ENCODE measurements around the gene TMEM150A. TPM values are rescaled to one million over a fixed set of nuclear protein-coding genes. Genes with fewer than 3 reads are reported as not detected.

TMEM150A gene
- total RNA-seq, 1 donor from 2014 or later: 15.0 TPM

DNA sequence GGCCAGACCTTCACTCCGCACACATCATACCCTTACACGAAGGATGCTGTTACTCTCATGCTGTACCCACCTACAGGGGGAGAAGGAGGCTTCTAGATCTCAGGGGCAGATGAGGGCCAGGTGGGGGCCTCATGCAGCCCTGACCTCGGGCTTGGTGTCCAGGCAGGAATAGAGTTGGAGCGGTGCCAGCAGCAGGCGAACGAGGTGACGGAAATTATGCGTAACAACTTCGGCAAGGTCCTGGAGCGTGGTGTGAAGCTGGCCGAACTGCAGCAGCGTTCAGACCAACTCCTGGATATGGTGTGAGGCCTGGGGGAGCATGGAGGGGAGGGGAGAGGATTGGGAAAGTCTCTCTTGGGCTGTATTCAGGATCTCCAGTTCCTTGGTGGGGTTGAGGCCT is 10.9 kb downstream of the TMEM150A start:
- H3K36me3 Mint-ChIP-seq (ENCODE audit: low read depth): peaks cover 14% of the 10 kb centered on the region
- H3K27ac Mint-ChIP-seq: no peak overlapping the region
- POLR2A ChIA-PET: interaction anchor here (0.6 to 6.8 kb wide), 3 partner anchors 12 to 29 kb away, joined by 4 to 45 read pairs (median 5); partner anchors contain the start of gene VAMP8
- H3K27me3 Mint-ChIP-seq: no peaks in the 10 kb centered on the region
- TF ChIP-seq, protein P1, sequence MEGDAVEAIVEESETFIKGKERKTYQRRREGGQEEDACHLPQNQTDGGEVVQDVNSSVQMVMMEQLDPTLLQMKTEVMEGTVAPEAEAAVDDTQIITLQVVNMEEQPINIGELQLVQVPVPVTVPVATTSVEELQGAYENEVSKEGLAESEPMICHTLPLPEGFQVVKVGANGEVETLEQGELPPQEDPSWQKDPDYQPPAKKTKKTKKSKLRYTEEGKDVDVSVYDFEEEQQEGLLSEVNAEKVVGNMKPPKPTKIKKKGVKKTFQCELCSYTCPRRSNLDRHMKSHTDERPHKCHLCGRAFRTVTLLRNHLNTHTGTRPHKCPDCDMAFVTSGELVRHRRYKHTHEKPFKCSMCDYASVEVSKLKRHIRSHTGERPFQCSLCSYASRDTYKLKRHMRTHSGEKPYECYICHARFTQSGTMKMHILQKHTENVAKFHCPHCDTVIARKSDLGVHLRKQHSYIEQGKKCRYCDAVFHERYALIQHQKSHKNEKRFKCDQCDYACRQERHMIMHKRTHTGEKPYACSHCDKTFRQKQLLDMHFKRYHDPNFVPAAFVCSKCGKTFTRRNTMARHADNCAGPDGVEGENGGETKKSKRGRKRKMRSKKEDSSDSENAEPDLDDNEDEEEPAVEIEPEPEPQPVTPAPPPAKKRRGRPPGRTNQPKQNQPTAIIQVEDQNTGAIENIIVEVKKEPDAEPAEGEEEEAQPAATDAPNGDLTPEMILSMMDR (IDR thresholded peaks at IDR 0.05): no peak
- ATAC-seq (ENCODE audit: low read depth) (no peak), DNase-seq (no peak)
- CTCF ChIA-PET: no interaction called here
- H3K4me1 Mint-ChIP-seq: peaks cover 39% of the 10 kb centered on the region
- intact Hi-C loops (cut with micrococcal nuclease): no loop called here
- H3K4me3 Mint-ChIP-seq: no peak overlapping the region
- no peaks in the 10 kb centered on the region for H3K9me3 Mint-ChIP-seq

- TF ChIP-seq, protein P1 (IDR thresholded peaks at IDR 0.05): no peak
- Mint-ChIP-seq H3K4me1 (peaks cover 35% of the 10 kb centered on the region), H3K27me3 (no peaks in the 10 kb centered on the region), H3K27ac (no peak overlapping the region), H3K4me3 (no peak overlapping the region), H3K36me3 (ENCODE audit: low read depth) (peaks cover 13% of the 10 kb centered on the region), H3K9me3 (no peaks in the 10 kb centered on the region)
- ATAC-seq (ENCODE audit: low read depth) (no peak), DNase-seq (no peak)
- intact Hi-C loops (cut with micrococcal nuclease): no loop called here
- ChIA-PET POLR2A (interaction anchor here (0.6 to 6.8 kb wide), 3 partner anchors 12 to 29 kb away, joined by 3 to 45 read pairs (median 4); partner anchors contain the start of gene VAMP8), CTCF (no interaction called here)
Measured at GRCh38 chr2:85590950-85591349, 11.5 kb downstream of the TMEM150A start.

DNA sequence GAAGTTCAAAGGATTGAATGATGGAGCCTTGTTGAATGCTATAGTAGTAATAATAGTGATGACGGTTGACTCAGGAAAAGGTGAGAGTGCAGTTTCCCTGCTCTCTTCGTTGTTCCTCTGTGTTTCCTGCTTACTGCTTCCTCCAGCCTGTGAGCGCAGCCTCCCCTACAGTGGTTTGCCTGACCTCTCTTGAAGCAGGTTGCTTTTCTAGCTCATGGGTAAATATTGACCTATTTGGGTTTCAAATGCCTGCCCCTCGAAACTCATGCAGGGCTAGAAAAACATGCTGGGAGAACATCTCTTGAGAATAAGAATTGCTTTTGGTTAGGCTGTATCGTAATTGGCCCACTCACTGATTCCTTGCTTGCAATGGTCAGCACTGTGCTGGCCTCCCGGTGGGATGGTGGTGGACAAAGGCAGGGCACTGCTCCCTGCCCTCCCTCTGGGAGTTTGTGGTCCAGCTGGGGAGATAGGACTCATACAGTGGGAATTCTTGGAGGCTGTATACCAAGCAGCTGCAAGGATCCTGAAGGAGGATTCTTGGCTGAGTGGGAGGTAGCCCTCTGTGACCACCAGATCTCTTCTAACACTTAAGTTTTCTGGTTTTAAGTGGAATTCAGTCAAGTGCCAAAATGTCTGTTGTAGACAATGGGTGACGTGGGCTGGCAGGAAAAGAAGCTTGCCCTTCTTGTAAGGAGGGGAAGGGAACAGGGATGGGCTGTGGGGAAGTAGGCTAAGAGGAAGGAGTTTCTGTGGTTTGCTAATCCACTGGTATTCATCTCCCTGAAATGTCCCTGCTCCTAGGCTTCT is 12.3 kb downstream of the TMEM150A start:
- H3K27me3 Mint-ChIP-seq: no peaks in the 10 kb centered on the region
- intact Hi-C loops (cut with micrococcal nuclease): no loop called here
- DNase-seq: no peak
- peaks cover 35% of the 10 kb centered on the region for H3K4me1 Mint-ChIP-seq
- no peak overlapping the region for H3K4me3 Mint-ChIP-seq
- CTCF ChIA-PET: no interaction called here
- H3K9me3 Mint-ChIP-seq: no peaks in the 10 kb centered on the region
- no peak overlapping the region for H3K27ac Mint-ChIP-seq
- POLR2A ChIA-PET: interaction anchor here (1.2 to 6.8 kb wide), 2 partner anchors 11 to 15 kb away, joined by 3 to 45 read pairs; partner anchors contain the start of gene VAMP8
- TF ChIP-seq, protein P1 (IDR thresholded peaks at IDR 0.05): no peak
- no peak for ATAC-seq (ENCODE audit: low read depth)
- peaks cover 6% of the 10 kb centered on the region for H3K36me3 Mint-ChIP-seq (ENCODE audit: low read depth)

DNA sequence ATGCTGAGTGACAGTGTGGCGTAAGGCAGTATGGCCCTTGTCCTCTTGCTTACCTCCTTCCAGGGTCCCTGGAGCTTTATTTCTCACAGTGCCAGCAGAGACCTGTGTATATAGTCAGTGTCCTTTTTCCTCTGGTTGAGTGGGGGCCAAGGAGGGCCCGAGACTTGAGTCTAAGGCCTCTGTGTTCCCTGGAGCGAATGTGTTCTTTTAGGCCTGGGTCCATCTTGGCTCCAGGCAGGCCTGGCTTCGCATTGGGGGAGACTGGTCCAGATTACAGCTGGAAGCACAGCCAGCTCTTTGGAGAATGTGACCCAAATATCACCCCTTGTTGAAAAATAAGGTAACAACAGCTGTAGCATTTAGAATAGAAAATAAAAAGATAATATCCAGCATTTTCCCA is 13.3 kb downstream of the TMEM150A start:
- no peak overlapping the region for H3K27ac Mint-ChIP-seq
- peaks cover 32% of the 10 kb centered on the region for H3K4me1 Mint-ChIP-seq
- TF ChIP-seq, protein P1 (IDR thresholded peaks at IDR 0.05): no peak
- CTCF ChIA-PET: no interaction called here
- H3K9me3 Mint-ChIP-seq: no peaks in the 10 kb centered on the region
- intact Hi-C loops (cut with micrococcal nuclease): no loop called here
- no peaks in the 10 kb centered on the region for H3K27me3 Mint-ChIP-seq
- H3K36me3 Mint-ChIP-seq (ENCODE audit: low read depth): no peaks in the 10 kb centered on the region
- DNase-seq: no peak
- ATAC-seq (ENCODE audit: low read depth): no peak
- H3K4me3 Mint-ChIP-seq: no peak overlapping the region
- POLR2A ChIA-PET: interaction anchor here (0.7 to 2.5 kb wide), 2 partner anchors 10 to 29 kb away, joined by 3 to 7 read pairs; no protein-coding TSS in a partner anchor

- ChIA-PET POLR2A (interaction anchor here (0.6 to 2.5 kb wide), 4 partner anchors 9 to 261 kb away, joined by 3 to 7 read pairs (median 5); partner anchors contain the start of gene VAMP8), CTCF (no interaction called here)
- TF ChIP-seq, protein P1 (IDR thresholded peaks at IDR 0.05): no peak
- H3K9me3 Mint-ChIP-seq: no peaks in the 10 kb centered on the region
- DNase-seq (no peak), ATAC-seq (ENCODE audit: low read depth) (no peak)
- peaks cover 36% of the 10 kb centered on the region for H3K4me1 Mint-ChIP-seq
- peaks cover under 1% of the 10 kb centered on the region for H3K36me3 Mint-ChIP-seq (ENCODE audit: low read depth)
- H3K27me3 Mint-ChIP-seq: no peaks in the 10 kb centered on the region
- H3K27ac Mint-ChIP-seq: no peak overlapping the region
- intact Hi-C loops (cut with micrococcal nuclease): no loop called here
- no peak overlapping the region for H3K4me3 Mint-ChIP-seq
Measured at GRCh38 chr2:85588645-85589044, 13.9 kb downstream of the TMEM150A start.
